NCI-H82 treated with DMSO at 0.1 percent for 48 hours (cell line): ENCODE measurements around the gene TUBA4A.
"Not testable (repeated sequence)": the region's sequence is repeated elsewhere in the genome, so short reads cannot be mapped to it uniquely, and the experiment has no call there.

Experiments used
- DNase-seq: peaks from one replicate; lab custom pipeline; 2025; ENCODE audit not compliant: unreplicated experiment; lab: John Stamatoyannopoulos, UW

The TUBA4A gene

GRCh38 chr2:219214141-219214540 is 39.6 kb downstream of the TUBA4A start:
- no peak for DNase-seq

- DNase-seq: no peak
Observed at GRCh38 chr2:219213486-219214071, 40.1 kb downstream of the TUBA4A start.

- DNase-seq: no peak
Observed at GRCh38 chr2:219213026-219213415, 40.7 kb downstream of the TUBA4A start.

DNA sequence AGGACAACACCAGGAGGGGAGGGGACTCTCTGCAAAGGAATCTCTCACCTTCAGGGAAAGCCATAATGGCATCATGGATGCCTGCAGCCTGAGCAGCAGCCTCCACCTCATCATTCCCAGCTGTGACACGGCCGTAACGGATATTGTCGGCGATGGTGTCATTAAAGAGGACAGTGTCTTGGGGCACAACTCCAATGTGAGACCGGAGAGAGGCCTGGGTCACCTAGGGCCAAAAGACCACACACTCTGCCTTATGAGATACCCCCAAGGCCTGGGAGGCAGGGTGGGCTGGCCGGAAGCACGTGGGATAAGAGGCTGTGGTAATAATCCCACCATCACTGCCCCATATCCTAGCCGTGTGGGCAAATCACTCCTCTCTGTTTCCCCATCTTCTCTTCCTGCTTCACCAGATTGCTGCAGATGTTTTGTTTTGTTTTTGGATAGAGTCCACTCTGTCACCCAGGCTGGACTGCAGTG is 42.8 kb downstream of the TUBA4A start:
- no peak for DNase-seq

- no peak for DNase-seq
Observed at GRCh38 chr2:219210196-219210885, 43.4 kb downstream of the TUBA4A start.

DNA sequence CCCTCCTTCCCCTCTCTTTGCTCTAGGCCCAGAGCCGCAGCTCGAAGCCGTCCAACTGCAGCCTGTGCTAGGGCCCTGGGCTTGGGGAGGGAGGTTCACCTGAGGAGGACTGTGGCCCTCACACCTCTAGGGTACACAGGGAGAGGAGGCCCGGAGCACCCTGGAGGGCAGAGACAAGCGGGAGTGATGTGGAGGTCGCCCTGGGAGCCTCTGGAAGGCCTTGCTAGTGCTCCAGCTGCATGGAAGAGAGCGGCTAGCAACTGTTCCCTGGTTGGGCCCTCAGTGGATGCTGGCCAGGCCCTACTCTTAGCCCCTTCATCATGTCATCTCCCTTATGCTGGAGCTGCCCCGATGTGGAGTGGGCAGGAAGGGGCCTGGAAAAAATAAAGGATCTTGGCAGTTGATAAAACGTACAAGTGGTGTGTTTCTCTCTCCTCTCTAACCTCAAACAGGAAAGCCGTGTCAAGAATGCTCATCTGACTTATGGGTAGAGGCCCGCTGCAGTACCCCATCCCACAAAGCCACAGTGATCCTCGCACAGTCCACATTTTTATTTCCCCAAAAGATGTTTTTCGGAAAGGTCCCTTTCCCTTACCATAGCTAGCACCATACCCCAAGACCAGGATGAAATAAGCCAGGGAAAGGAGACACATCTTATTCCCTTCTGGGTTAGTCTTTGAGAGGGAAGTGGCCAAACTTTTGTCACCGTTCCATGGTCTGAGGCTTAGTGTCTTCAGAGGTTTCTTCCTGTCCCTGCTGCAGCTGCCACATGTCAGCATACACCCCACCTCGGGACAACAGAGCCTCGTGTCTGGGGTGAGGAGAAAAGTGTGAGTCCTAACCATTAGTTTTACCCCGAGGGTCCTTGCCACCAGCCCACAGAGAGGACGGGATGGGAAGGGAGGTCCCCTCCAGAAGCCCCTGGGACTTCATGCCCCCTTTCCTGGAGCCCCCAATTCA is 44.2 kb downstream of the TUBA4A start:
- DNase-seq: no peak

DNA sequence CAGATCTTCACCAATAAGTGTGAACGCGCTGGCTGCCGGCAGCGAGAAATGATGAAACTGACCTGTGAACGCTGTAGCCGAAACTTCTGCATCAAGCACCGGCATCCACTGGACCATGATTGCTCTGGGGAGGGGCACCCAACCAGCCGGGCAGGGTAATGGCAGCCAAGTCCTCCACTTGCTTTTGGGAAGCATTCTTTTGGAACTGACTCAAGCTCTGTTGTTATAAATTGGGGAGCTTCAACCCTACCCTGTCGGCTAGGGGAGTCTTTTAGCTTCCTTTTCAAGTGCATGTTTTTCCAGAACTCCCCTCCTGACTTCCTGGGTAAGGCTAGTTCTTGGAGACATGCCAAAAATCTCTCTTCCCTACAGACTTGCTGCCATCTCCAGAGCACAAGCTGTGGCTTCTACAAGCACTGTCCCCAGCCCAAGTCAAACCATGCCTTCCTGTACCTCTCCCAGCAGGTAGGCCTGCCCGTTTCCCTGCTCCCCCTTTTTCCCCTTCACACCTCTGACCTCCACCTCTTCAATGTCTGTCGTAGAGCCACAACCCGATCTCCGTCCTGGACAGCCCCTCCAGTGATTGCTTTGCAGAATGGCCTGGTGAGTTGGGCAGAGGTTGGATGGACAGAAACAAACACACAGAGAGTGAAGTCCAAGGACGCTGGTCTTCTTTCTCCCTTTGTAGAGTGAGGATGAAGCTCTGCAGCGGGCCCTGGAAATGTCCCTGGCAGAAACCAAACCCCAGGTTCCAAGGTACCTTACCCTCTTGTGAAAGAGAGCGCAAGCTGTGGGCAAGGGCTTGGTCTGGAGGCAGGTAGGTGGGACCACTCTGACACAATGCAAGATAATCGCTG is 45.6 kb downstream of the TUBA4A start:
- no peak for DNase-seq

GRCh38 chr2:219207134-219207883 is 46.4 kb downstream of the TUBA4A start:
- DNase-seq: no peak

DNA sequence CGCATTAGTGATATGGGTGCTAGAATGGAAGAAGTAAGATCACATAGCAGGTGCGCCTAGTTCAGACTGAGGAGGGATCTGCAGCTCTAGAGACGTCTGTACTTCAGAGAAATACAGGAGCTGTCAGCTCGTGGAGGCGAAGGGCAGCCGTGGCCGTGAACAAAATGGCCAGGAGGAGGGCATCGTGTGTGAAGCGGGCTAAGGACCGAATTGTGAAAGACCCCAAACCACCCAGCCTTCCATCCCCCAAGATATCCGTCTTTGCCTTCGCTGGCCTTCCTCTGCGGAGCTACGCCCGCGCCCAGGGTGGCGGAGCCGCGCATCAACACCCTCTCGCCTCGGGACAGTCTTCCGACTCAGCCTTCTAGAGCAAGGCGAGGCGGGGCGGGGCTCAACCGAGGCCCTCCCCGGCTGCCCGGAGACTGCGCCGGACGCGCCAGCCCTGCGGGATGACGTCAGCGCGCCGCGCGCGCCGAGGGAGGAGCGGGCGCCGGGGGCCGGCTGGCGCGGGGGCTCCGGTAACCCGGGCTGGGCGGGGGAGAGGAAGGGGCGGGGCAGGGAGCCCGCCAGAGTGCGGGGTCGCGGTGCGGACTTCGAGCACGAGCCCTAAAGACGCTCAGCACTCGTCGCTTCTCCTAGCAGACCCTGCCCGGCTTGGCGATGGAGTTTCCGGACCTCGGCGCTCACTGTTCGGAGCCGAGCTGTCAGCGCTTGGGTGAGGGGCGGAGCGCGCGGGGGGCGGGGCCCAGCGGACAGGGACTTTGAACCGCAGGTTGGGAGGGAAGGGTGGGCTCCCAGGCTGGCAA is 47.2 kb downstream of the TUBA4A start, which contains the start of gene ZFAND2B:
TSS of gene ZFAND2B (plus strand) at position 455 of the 806 bp plus-strand sequence. CDS start at position 661, 206 bp downstream.
- DNase-seq: peak; percentile 78

DNA sequence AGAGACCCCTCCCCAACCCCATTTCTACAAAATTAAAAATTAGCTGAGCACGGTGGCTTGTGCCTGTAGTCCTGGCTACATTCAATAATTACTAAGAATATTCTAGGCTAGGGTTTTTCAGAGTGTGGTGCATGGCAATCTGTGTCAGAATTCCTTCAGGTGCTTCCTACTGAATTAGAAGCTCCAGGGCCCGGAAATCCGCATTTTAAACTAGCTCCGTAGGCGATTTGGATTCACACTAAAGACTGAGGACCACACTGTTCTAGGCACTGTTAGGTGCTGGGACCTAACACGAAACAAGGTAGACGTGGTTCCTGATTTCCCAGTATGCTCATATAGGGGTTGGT is 47.8 kb downstream of the TUBA4A start:
- no peak for DNase-seq

GRCh38 chr2:219205165-219205538 is 48.6 kb downstream of the TUBA4A start:
- no peak for DNase-seq

- no peak for DNase-seq
Observed at GRCh38 chr2:219204425-219205164, 49.1 kb downstream of the TUBA4A start.

- DNase-seq: not testable (repeated sequence)
Observed at GRCh38 chr2:219201331-219201730, 52.4 kb downstream of the TUBA4A start.

GRCh38 chr2:219200502-219201326 is 53.0 kb downstream of the TUBA4A start:
- not testable (repeated sequence) for DNase-seq
